ENCODE data around the gene NOD1.
"Not testable (repeated sequence)": the region's sequence is repeated elsewhere in the genome, so short reads cannot be mapped to it uniquely, and the experiment has no call there.

NOD1 gene

DNA sequence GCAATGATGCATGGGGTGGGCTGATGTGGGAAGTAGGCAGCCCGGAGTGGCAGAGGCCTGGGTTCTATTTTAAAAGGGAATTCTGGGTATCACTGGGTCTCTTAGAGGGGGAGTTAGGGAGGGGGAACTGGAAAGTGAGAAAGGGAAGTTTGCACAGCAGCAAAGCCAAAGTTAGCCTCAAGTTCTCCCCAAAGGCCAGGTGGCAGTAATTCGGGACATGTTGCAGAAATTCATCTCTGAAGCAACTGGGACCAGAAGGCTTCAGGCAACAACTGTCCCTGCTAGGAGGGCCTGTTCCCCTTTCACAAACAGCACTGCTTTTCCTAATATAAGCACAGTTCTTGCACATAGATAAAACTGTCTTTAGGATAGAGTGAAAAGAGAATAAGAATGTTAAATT, 67.4 kb downstream of the NOD1 start:
- DNase-seq, result no peak

DNA sequence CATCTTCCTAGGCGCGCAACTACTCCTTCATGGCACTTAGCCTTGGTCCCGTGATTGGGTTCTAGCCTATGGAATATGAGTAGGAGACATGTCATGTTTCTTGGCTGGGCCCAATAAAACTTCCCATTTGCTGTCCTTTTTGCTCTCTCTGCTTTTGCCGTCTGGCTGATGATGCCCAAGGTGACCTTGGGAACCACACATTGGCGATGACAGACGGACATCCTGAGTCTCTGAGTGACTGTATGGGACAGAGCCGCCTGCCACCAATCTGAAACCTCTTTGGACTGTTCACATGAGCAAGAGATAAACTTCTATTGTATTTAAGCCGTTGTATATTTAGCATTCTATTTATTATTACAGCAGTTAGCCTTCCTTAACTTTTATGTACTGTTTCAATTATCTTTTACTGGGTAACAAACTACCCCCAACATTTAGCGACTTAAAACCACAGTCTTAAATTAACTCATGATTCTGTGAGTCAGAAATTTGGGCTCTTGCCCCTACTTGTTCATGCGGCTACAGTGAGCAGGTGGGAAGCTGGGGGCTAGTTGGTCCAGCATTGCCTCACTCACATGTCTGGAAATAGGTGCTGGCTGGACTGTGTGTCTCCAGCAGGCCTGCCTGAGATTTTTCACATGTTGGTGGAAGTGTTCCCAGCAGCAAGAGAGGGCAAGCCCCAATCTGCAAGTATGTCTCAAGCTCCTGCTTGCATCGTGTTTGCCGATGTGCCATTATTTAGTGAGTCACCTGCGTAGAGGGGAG, 71.7 kb downstream of the NOD1 start:
- DNase-seq, result no peak

DNA sequence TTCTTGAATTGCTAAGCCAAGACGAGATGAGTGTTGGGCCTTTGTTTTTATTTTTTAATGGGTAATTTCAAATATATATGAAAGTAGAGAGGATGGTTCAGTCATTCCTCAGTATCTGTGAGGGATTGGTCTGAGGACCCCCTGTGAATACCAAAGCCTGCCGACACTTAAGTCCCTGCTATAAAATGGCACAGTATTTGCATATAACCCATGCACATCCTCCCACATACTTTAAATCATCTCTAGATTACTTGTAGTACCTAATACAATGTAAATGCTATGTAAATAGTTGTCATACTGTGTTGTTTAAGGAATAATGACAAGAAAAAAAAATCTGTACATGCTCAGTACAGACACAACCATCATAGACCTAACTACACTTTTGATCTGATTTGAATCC, 73.4 kb downstream of the NOD1 start:
- DNase-seq, result no peak

DNA sequence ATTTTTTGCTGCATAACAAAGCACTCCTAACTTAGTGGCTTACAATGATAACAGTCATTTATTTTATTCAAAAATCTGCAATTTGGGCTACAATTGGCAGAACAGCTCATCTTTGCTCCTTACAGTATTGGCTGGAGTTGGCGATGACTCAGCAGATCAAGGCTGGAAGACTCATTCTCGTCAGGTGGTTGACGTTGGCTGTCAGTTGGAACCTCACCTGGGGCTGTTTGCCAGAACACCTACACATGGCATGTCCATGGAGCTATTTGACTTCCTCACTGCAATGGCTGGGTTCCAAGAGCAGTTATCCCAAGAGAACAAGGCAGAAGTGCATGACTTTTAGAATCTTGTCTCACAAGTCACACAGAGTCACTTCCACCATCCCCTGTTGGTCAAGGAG, 75.1 kb downstream of the NOD1 start:
- no peak for DNase-seq

DNA sequence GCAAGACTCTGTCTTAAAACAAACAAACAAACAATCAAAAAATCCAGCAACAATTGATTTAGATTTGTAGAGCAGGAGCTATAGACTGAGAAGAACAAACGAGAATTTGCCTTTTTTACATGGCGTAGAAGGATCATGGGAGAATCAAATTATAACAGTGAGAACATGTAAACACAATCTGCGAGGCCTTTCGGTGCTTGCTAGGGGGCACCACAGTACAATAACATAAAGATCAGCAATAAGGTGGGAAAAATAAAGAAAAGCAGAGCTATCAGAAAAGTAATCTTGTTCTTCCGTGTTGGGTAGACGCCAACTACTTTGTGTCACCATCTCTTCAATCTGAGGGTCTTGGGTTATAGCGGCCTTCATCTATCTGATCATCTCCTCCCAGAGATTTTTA, 82.2 kb downstream of the NOD1 start:
- DNase-seq, result no peak

DNA sequence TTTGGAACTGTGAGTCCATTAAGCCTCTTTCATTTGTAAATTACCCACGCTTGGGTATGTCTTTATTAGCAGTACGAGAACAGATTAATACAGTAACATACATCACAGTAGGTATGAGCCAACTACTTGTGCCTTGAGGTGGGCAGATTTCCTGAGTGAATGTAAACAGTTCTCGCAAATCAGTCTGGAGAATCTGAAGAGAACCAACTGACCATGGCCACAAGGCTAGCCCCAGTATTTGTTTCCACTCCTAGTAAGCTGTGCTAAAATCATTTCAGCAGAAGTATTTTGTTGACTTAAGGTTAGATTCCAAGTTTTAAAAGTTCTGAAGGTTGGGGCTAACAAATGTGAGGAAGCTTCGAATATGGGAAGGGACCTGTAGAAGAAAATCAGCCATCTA, 82.9 kb downstream of the NOD1 start:
- DNase-seq, result no peak

DNA sequence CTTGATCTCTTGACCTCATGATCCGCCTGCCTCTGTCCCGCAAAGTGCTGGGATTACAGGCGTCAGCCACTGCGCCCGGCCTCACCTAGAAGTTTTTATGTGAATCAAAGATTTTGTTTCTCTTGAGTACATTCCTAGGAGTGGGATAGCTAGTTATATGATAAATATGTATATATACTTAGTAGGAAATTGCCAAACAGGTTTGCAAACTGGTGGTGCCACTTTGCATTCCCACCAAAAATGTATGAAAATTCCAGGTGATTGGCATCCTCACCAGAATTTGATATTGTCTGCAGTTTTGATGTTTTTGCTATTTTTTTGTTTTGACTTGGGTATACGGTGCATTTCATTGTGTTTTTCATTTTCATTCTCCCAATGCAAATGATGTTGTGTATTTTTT, 86.8 kb downstream of the NOD1 start:
- DNase-seq, result no peak

DNA sequence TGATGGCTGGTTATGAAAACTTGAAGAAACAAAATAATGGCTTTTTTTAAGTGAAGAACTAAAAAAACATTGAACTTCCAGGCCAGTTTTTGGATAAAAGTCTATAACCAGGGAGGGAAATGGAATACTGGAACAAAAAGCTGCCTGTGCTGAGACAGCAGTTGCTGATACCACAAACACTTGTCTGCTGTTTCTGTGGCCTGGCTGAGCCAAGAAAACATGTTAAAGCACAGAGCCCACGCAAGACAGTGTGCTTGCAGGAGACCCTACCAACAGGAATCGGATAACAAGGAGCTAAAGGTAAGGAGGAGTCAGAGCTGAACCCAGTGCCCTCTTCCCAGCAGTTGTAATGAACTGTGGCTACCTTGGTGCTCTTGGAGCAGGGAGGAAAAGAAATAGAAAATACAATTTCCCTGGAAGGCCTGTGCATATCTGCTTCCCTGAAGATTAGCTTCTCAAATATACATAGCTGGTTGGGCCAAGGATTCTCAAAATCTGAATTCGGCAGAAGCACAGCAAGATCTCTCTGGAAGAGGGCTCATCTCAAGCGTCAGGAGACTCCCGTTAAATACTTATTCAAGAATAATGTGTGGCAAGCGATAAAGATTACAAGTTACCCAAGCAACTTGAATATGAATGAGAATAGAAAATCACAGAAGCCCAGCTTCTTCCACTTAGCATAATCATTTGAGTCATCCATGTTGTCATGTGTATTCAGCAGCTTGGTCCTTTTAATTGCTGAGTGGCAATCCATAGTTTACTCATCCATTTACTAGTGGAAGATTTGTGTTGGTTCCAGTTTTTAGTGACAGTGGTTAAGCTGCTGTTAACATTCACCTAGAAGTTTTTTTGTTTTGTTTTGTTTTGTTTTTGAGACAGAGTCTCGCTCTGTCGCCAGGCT, 87.6 kb downstream of the NOD1 start:
- DNase-seq, result no peak

DNA sequence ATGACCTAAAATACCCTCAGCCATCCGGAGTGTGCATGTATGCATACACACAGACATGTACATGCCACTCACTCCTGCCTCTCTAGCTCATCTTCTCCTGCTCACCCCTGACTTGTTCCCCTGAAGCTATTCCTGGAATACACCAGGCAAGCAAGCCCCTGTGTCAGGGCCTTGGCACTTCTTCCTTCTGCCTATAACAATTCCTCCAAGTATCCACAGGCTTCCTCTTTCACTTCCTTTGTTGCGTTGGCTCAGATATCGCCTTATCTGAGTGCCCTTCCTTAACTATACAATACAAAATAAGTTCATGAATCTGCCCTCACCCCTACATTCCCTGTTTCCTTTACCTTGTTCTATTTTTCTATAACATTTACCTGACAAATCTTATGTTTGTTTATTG, 88.8 kb downstream of the NOD1 start:
- DNase-seq, result no peak

DNA sequence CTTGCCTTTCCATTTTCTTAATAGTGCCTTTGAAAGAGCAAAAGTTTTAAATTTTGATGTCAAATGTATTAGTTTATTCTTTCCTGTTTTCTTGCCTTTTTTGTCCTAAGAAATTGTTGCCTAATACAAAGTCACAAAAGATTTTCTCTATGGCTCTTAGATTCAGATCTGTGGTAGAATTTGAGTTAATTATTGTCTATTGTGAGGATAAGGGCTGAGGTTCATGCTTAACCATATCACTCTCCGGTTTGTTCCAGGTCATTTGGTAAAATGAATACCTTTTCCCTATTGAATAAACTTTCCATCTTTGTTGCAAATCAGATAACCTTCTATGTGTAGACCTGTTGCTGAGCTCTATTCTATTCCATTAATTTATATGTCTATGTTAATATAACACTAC, 96.0 kb downstream of the NOD1 start:
- no peak for DNase-seq

DNA sequence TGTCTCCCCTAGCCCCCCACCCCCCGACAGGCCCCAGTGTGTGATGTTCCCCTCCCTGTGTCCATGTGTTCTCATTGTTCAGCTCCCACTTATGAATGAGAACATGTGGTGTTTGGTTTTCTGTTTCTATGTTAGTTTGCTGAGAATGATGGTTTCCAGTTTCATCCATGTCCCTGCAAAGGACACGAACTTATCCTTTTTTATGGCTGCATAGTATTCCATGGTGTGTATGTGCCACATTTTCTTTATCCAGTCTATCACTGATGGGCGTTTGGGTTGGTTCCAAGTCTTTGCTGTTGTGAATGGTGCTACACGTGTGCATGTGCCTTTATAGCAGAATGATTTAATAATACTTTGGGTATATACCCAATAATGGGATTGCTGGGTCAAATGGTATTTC, 97.8 kb downstream of the NOD1 start:
- DNase-seq, result not testable (repeated sequence)

DNA sequence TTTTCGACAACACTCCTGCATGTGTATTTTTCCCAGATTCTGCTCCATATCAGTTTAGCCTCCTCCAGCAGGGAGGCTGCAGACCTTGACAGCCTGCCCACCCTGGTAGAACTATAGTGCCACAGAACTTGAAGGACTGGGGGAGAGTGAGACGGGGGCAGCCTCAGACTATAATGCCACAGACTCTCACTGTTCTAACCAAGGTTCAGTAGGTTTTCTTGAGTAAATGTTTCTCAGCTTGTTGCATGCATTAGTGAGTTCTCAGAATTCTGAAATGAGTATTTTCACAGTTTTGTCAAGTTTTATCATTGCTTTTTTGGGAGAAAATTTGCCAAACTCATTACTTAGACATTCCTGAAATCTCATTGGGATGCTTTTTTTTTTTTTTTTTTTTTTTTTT, 98.3 kb downstream of the NOD1 start:
- DNase-seq, result no peak

DNA sequence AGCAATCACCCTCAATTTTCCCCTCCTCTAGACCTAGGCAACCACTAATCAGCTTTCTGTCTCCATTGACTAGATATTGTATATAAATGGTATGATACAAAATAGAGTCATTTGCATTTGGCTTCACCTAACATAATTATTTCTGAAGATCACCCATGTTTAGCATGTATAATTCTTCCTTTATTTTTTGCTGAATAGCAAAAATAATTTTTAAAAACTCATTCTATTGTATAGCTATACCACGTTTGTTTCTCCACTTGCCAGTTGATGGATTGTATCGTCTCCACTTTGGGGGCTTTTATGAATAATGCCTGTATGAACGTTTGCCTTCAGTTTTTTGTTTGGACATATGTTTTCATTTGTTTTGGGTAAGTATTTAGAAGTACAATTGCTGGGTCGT, 98.8 kb downstream of the NOD1 start:
- no peak for DNase-seq

DNA sequence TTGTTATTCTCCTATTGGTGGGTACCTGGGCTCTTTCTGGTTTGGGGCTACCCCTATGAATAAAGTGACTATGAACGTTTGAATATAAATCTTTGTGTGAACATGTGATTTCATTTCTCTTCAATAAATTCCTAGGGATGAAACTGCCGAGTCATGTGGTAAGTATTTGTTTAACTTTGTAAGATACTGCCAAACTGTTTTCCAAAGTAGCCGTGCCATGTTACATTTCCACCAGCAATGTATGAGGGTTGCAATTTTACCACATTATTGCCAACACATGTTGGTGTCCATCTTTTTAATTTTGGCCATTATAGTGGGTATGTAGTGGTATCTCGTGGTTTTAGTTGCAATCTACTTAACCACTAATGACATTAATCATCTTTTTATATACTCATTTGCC, 99.5 kb downstream of the NOD1 start:
- DNase-seq, result no peak

DNA sequence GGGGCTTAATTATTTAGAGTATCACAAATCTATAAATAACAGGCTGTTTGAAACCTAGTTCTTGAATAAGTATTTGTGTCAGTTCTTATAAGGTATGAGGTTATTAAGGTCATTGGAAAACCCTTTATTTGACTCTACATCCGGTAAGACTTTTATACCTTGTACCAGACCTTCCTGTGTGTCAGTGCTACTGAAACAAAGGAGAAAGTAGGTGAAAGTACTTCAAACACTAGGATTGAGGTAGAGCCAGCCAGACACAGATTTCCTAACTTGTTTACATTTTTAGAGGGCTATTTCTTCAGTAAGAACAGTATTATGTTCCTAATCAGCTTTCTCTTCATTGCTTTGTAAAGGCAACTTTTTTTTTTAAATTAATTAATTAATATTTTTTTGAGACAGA, 100.3 kb downstream of the NOD1 start:
- no peak for DNase-seq
